ENCODE results near the gene CXCL1.

DNA sequence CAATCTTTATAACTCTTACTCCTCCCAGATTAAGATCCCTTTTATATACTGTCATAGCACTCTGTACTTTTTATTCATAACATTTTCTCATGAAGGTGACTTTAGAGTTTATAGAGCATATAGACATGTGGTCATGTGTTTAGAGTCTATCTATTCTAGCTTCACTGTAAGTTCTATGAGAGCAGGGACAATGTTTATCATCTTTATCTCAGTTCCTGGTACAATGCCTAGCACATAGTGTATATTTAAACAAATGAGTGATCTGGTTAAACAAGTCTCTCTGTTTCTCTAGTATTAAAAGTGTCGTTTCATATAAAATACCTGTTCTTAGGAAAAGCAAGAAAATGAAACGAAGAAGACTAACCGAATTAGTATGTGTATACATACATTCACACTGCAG lies 29.5 kb upstream of the CXCL1 start:
- TF ChIP-seq CTCF (conservative IDR thresholded peaks at IDR 0.05 in 1 of 2, IDR thresholded peaks at IDR 0.05 in 1 of 2; ENCODE audit: low read depth in 1 of 2, low read length in 2 of 2) (no peak), EZH2 (IDR thresholded peaks at IDR 0.05; ENCODE audit: low read length, missing control alignments) (no peak)
